ENCODE measurements around the gene N4BP2L2. TPM values are rescaled to one million over a fixed set of nuclear protein-coding genes. Genes with fewer than 3 reads are reported as not detected.

Gene N4BP2L2
- total RNA-seq, 1 experiment from 2014 or later = 44.4 TPM

- Histone ChIP-seq H3K4me1 (replicated peaks) (no peaks in the 10 kb centered on the region), H3K36me3 (no peaks in the 10 kb centered on the region), H3K27me3 (replicated peaks) (no peaks in the 10 kb centered on the region), H3K9me3 (replicated peaks) (no peaks in the 10 kb centered on the region), H3K27ac (no peak overlapping the region), H3K4me3 (no peak overlapping the region)
- no peak for DNase-seq (ENCODE audit: low read depth in 1 of 2, low spot score in 2 of 2)
Measured at GRCh38 chr13:32432856-32433255, 105.7 kb downstream of the N4BP2L2 start.

GRCh38 chr13:32431361-32431760 lies 107.2 kb downstream of the N4BP2L2 start:
- H3K27ac ChIP-seq = no peak overlapping the region
- no peaks in the 10 kb centered on the region for H3K9me3 ChIP-seq (replicated peaks)
- no peaks in the 10 kb centered on the region for H3K27me3 ChIP-seq (replicated peaks)
- H3K36me3 ChIP-seq = no peaks in the 10 kb centered on the region
- DNase-seq (ENCODE audit: low read depth in 1 of 2, low spot score in 2 of 2) = no peak
- H3K4me3 ChIP-seq = no peak overlapping the region
- peaks cover 7% of the 10 kb centered on the region for H3K4me1 ChIP-seq (replicated peaks)

GRCh38 chr13:32430018-32430747 lies 108.4 kb downstream of the N4BP2L2 start:
- Histone ChIP-seq H3K4me1 (replicated peaks) (peaks cover 12% of the 10 kb centered on the region), H3K27ac (no peak overlapping the region), H3K9me3 (replicated peaks) (no peaks in the 10 kb centered on the region), H3K36me3 (no peaks in the 10 kb centered on the region), H3K27me3 (replicated peaks) (no peaks in the 10 kb centered on the region), H3K4me3 (no peak overlapping the region)
- DNase-seq (ENCODE audit: low read depth in 1 of 2, low spot score in 2 of 2) = no peak

- DNase-seq (ENCODE audit: low read depth in 1 of 2, low spot score in 2 of 2) = no peak
- H3K36me3 ChIP-seq = no peaks in the 10 kb centered on the region
- no peak overlapping the region for H3K4me3 ChIP-seq
- no peaks in the 10 kb centered on the region for H3K27me3 ChIP-seq (replicated peaks)
- peaks cover 12% of the 10 kb centered on the region for H3K4me1 ChIP-seq (replicated peaks)
- no peaks in the 10 kb centered on the region for H3K9me3 ChIP-seq (replicated peaks)
- H3K27ac ChIP-seq = no peak overlapping the region
Measured at GRCh38 chr13:32429433-32429909, 109.1 kb downstream of the N4BP2L2 start.

DNA sequence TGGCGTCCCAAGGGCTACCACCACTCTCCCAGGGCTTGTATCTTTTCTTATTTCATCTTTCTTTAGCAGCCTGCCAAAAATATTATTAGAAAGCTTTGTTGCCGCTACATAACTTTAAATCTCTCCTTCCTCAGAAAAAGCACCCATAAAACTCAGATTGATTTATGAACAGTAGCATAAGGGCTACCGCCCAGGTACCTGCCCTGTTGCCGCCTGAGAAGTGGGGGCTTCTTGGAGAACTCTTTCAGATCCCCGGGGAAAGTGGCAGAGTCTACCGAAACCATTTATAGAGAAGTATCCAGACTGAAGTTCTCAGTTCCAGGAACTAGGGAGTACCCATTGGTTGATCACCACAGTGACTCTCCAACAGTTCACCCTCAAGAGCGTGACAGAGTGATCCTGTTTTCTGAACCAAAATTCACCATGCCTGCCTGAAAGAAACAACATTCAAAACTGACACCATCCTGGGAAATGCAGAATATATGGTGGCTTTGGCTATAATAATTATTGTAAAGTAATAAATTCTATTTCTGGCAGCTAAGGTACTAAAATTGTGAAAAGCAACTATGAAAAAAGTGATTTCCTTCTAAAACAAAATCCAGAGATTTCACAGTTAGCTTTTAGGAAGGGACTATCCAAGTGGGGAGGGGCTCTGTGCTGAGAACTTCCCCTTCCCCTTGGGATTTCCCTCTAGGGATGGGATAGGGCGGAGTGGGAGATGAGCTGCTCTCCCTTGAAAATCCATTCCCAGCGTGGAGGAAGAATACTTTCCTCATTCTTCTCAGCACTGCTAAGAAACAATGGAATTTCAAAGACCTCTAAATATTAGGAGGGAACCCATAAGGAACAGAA lies 109.8 kb downstream of the N4BP2L2 start:
- H3K27me3 ChIP-seq (replicated peaks) = no peaks in the 10 kb centered on the region
- H3K4me3 ChIP-seq = peak overlapping the region; percentile 58

DNA sequence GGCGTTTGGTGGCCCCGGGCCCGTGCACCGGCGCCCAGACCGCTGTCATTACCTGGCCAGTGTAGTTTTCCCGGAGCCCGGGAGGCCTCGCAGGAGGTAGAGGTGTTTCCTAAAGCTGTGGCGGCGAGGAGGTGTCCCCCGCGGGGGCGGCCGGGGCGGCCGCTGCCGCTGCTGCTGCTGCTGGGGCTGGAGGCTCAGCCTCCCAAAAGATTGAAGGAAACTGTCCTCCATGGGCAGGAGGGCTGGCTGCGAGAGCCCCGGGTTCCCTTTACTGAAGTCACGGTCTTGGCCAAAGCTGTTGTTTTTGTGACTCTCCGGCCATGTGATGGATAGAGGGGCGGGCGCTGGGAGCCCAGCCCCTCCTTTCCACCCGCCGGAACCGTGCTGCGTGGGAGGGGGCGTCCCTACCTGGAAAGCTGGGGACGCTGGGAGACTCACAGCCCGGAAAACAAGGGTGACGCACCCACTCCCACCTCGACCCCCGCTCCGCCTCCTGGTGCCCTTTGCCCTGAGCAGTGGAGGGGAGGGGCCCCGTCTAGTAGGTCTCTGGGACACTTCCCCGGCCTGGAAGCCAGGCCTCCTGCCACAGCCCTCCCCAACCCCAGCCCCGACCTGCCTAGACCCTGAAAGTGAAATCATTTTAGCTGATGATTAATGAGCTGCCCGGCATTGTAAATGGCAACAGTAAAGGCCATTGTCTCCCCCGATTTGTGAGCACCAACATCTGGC lies 110.6 kb downstream of the N4BP2L2 start, which contains the start of gene N4BP2L1:
Gene N4BP2L1 (minus strand): TSS at position 279 of the 729 bp plus-strand sequence. CDS start 48 bp downstream, at position 231.
- H3K27me3 ChIP-seq (replicated peaks) = no peaks in the 10 kb centered on the region
- no peaks in the 10 kb centered on the region for H3K36me3 ChIP-seq
- H3K27ac ChIP-seq = no peak within 1 kb of the TSS
- peak within 1 kb of the TSS; percentile 58 for H3K4me3 ChIP-seq
- H3K4me1 ChIP-seq (replicated peaks) = peaks cover 12% of the 10 kb centered on the region
- DNase-seq (ENCODE audit: low read depth in 1 of 2, low spot score in 2 of 2) = peak; percentile 27 to 40
- H3K9me3 ChIP-seq (replicated peaks) = no peaks in the 10 kb centered on the region

More for the DNA sequence above, 109.8 kb downstream of the N4BP2L2 start:
- no peak for DNase-seq (ENCODE audit: low read depth in 1 of 2, low spot score in 2 of 2)
- no peak overlapping the region for H3K27ac ChIP-seq
- H3K36me3 ChIP-seq = no peaks in the 10 kb centered on the region
- H3K4me1 ChIP-seq (replicated peaks) = peaks cover 12% of the 10 kb centered on the region
- H3K9me3 ChIP-seq (replicated peaks) = no peaks in the 10 kb centered on the region

DNA sequence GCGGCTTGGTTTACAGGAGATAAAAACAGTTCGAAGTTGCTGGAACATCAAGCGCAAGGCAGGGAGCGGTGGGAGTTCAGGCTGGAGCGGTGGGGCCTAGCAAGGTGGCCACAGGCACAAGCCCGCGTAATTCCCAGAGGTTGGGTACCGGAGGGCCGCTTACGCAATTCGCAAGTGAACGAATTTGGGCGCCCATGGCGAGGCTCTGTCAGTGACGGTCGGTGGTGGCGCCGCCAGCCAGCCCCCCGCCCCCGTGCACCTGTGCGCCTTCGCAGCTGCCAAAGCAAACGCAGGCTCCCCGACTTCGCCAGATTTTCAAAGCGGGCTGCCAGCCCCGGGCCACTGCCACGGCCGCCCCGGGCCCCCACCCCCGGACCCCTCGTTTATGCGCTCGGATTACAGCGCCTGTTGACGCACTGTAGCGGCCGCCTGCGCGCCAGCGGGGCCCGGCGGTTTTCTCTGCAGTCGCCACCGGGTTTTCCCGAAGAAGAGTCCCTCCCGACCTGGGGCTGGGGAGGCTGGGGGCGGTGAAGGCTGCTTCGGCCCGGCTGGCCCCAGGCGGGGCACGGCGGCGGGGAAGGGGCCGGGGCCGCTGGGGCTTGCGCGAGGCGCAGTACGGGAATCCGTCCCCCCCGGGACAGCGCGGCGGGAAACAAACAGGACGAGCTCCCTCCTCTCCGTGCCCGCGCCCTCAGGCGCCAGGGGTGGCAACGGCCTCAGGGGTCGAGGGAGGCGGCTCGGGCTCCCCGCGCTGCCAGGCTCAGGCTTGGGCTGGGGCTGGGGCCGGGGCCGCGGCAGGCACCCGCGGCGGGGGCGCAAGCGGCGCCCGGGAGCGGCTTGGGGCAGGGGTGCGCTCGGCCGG lies 111.4 kb downstream of the N4BP2L2 start:
- Histone ChIP-seq H3K27ac (no peak overlapping the region), H3K36me3 (no peaks in the 10 kb centered on the region), H3K4me1 (replicated peaks) (peaks cover 12% of the 10 kb centered on the region), H3K4me3 (peak overlapping the region; percentile 58), H3K9me3 (replicated peaks) (no peaks in the 10 kb centered on the region), H3K27me3 (replicated peaks) (no peaks in the 10 kb centered on the region)
- peak in 1 of 2 experiments; percentile 38 for DNase-seq (ENCODE audit: low read depth in 1 of 2, low spot score in 2 of 2)

- H3K4me1 ChIP-seq (replicated peaks) = peaks cover 12% of the 10 kb centered on the region
- no peaks in the 10 kb centered on the region for H3K36me3 ChIP-seq
- H3K27me3 ChIP-seq (replicated peaks) = no peaks in the 10 kb centered on the region
- no peak overlapping the region for H3K27ac ChIP-seq
- peak in 1 of 2 experiments; percentile 5 for DNase-seq (ENCODE audit: low read depth in 1 of 2, low spot score in 2 of 2)
- H3K4me3 ChIP-seq = peak overlapping the region; percentile 58
- H3K9me3 ChIP-seq (replicated peaks) = no peaks in the 10 kb centered on the region
Measured at GRCh38 chr13:32426191-32426989, 112.2 kb downstream of the N4BP2L2 start.

DNA sequence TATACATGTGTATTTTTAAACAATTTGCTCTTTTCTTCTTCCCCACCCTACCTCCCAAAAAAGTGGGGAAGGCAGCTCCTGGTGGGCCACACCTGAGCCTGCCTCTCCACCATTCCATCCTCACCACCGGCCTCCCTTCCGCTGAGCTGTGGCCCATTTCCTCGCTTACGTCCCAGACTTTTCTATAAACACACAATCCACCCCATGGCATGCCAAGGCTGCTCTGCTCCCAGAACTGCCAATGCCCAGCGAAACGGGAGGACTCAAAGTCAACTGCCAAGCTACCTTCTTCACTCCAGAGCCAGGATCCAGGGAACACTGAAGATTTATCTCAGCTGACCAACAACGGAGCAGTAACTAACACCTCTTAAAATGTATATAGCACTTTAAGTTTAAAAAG lies 113.4 kb downstream of the N4BP2L2 start:
- no peak for DNase-seq (ENCODE audit: low read depth in 1 of 2, low spot score in 2 of 2)
- no peak overlapping the region for H3K27ac ChIP-seq
- H3K27me3 ChIP-seq (replicated peaks) = no peaks in the 10 kb centered on the region
- no peaks in the 10 kb centered on the region for H3K9me3 ChIP-seq (replicated peaks)
- H3K4me1 ChIP-seq (replicated peaks) = peaks cover 12% of the 10 kb centered on the region
- H3K4me3 ChIP-seq = no peak overlapping the region
- no peaks in the 10 kb centered on the region for H3K36me3 ChIP-seq

DNA sequence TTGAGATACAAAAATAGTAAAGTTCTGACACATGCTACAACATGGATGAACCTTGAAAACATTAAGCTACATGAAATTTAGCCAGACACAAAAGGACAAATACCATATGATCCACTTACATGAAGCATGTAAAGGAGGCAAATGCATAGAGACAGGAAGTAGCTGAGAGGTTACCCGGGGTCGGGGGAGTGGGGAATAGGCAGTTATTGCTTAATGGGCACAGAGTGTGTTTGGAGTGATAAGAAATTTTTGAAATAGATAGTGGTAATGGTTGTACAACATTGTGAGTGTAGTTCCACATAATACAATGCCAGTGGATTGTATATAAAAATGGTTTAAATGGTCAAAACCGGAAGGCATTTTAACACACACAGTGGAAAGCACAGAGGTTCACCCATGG lies 115.0 kb downstream of the N4BP2L2 start:
- H3K36me3 ChIP-seq = no peaks in the 10 kb centered on the region
- H3K4me3 ChIP-seq = no peak overlapping the region
- H3K27ac ChIP-seq = no peak overlapping the region
- H3K27me3 ChIP-seq (replicated peaks) = no peaks in the 10 kb centered on the region
- H3K4me1 ChIP-seq (replicated peaks) = peaks cover 12% of the 10 kb centered on the region
- DNase-seq (ENCODE audit: low read depth in 1 of 2, low spot score in 2 of 2) = no peak
- H3K9me3 ChIP-seq (replicated peaks) = no peaks in the 10 kb centered on the region

GRCh38 chr13:32419862-32420261 lies 118.7 kb downstream of the N4BP2L2 start:
- DNase-seq (ENCODE audit: low read depth in 1 of 2, low spot score in 2 of 2) = no peak
- no peaks in the 10 kb centered on the region for H3K27me3 ChIP-seq (replicated peaks)
- H3K9me3 ChIP-seq (replicated peaks) = no peaks in the 10 kb centered on the region
- H3K27ac ChIP-seq = no peak overlapping the region
- H3K4me3 ChIP-seq = no peak overlapping the region
- no peaks in the 10 kb centered on the region for H3K4me1 ChIP-seq (replicated peaks)
- no peaks in the 10 kb centered on the region for H3K36me3 ChIP-seq

DNA sequence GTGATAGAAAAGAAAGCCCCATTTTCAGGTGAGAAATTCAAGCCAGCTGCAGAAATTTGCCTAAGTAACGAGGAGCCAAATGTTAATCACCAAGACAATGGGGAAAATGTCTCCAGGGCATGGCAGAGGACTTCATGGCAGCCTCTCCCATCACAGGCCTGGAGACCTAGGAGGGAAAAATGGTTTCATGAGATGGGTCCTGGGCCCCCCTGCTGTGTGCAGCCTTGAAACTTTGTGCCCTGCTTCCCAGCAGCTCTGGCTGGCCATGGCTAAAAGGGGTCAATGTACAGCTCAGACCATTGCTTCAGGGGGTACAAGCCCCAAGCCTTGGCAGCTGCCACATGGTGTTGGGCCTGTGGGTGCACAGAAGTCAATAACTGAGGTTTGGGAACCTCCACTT lies 120.6 kb downstream of the N4BP2L2 start:
- no peaks in the 10 kb centered on the region for H3K36me3 ChIP-seq
- no peak for DNase-seq (ENCODE audit: low read depth in 1 of 2, low spot score in 2 of 2)
- H3K4me3 ChIP-seq = no peak overlapping the region
- no peak overlapping the region for H3K27ac ChIP-seq
- H3K27me3 ChIP-seq (replicated peaks) = no peaks in the 10 kb centered on the region
- H3K4me1 ChIP-seq (replicated peaks) = no peaks in the 10 kb centered on the region
- no peaks in the 10 kb centered on the region for H3K9me3 ChIP-seq (replicated peaks)

Data from SJSA1 (cell line).